B cell (primary cell): ENCODE results near the gene RGSL1. TPM values are rescaled to one million over a fixed set of nuclear protein-coding genes. Genes with fewer than 3 reads are reported as not detected.
"Not testable (repeated sequence)": the region's sequence is repeated elsewhere in the genome, so short reads cannot be mapped to it uniquely, and the experiment has no call there.

Source experiments
- ATAC-seq: fragments of 200-7000 bp; cut with Tn5 transposase; one replicate; pipeline ENCODE4 v1.10.0; 2021; ENCODE audit warnings: low read depth, mild to moderate bottlenecking, moderate number of reproducible peaks, moderate library complexity
- CTCF ChIA-PET: fragments of 350-600 bp; sonication (Branson Sonifier 250); formaldehyde crosslinking; loops from one replicate; lab custom pipeline; 2021; ENCODE audit warnings: antibody characterized with exemption, inconsistent platforms; lab: Charles Lee
- POLR2A ChIA-PET: fragments of 350-600 bp; sonication (Branson Sonifier 250); formaldehyde crosslinking; loops from one replicate; lab custom pipeline; 2021; ENCODE audit warnings: antibody characterized with exemption; lab: Charles Lee
- DNase-seq: peaks from one replicate; pipeline ENCODE4 v3.0.0; 2013
- H2AFZ ChIP-seq: 2 replicates; pipeline ENCODE4 v1.6.1; 2012; ENCODE audit warnings: mild to moderate bottlenecking, low read depth, low read length; ENCODE audit not compliant: insufficient read depth, poor library complexity, severe bottlenecking
- H3K27ac ChIP-seq, 2 donors: 1 replicate in 1 of 2; 2 replicates in 1 of 2; pipeline ENCODE4 v1.5.1; 2012 to 2013; ENCODE audit warnings: low read length in 2 of 2, mild to moderate bottlenecking in 2 of 2, moderate library complexity in 1 of 2
- H3K27me3 ChIP-seq, 4 experiments: fragments of 200-600 bp in 1 of 4; sonication (generic) in 1 of 4; replicated peaks in 1 of 4; 1 replicate in 2 of 4; 2 replicates in 2 of 4; pipeline versions ENCODE4 v1.6.1 to v1.7.0; 2013 to 2016; ENCODE audit warnings: low read length in 3 of 4, mild to moderate bottlenecking in 2 of 4, mixed read lengths in 1 of 4, moderate library complexity in 1 of 4; ENCODE audit not compliant: insufficient read depth in 4 of 4, control insufficient read depth in 3 of 4; ENCODE audit errors: control extremely low read depth in 1 of 4
- H3K36me3 ChIP-seq, 2 experiments: replicated peaks in 1 of 2; 1 replicate in 1 of 2; 2 replicates in 1 of 2; pipeline versions ENCODE4 v1.6.1 to v1.7.1; 2013; ENCODE audit warnings: low read length in 1 of 2; ENCODE audit not compliant: insufficient read depth in 2 of 2, control insufficient read depth in 1 of 2; ENCODE audit errors: control extremely low read depth in 1 of 2, extremely low read depth in 1 of 2
- H3K4me1 ChIP-seq, 2 donors: fragments of 200-600 bp in 1 of 2; sonication (generic) in 1 of 2; 1 replicate in 1 of 2; 2 replicates in 1 of 2; pipeline versions ENCODE4 v1.5.1 to v1.6.1; 2013 to 2017; ENCODE audit warnings: low read length in 2 of 2; ENCODE audit not compliant: control insufficient read depth in 2 of 2, insufficient read depth in 2 of 2
- H3K4me2 ChIP-seq: replicated peaks from 2 replicates; pipeline ENCODE3; 2012; ENCODE audit warnings: mild to moderate bottlenecking, low read depth, low read length; ENCODE audit not compliant: poor library complexity, severe bottlenecking
- H3K4me3 ChIP-seq, 5 experiments: fragments of 200-600 bp in 1 of 5; sonication (generic) in 1 of 5; 1 replicate in 3 of 5; 2 replicates in 2 of 5; pipeline versions ENCODE4 v1.5.1 to v1.7.0; 2011 to 2016; ENCODE audit warnings: low read length in 4 of 5, mild to moderate bottlenecking in 4 of 5, low read depth in 2 of 5, control low read depth in 1 of 5, moderate library complexity in 1 of 5; ENCODE audit not compliant: insufficient read depth in 1 of 5; ENCODE audit errors: control extremely low read depth in 1 of 5, extremely low read depth in 1 of 5
- H3K79me2 ChIP-seq: fragments of 200-600 bp; sonication (generic); one replicate; pipeline ENCODE4 v1.6.0; 2016; ENCODE audit warnings: low read length; ENCODE audit not compliant: control insufficient read depth, insufficient read depth
- H3K9ac ChIP-seq: fragments of 200-600 bp; sonication (generic); 2 replicates; pipeline ENCODE4 v1.6.1; 2017; ENCODE audit warnings: mild to moderate bottlenecking, low read length, moderate library complexity
- H3K9me3 ChIP-seq, 3 donors: one replicate each; pipeline versions ENCODE4 v1.6.1 to v1.7.1; 2013; ENCODE audit warnings: low read length in 2 of 3; ENCODE audit not compliant: control insufficient read depth in 2 of 3, insufficient read depth in 1 of 3; ENCODE audit errors: control extremely low read depth in 1 of 3
- H4K20me1 ChIP-seq: 2 replicates; pipeline ENCODE4 v1.6.0; 2012; ENCODE audit warnings: mild to moderate bottlenecking, low read length; ENCODE audit not compliant: insufficient read depth, control insufficient read depth, poor library complexity, severe bottlenecking
- H3K27ac Mint-ChIP-seq: one replicate; pipeline ENCODE4 v1.8.0; 2021; ENCODE audit warnings: mixed read lengths
- H3K27me3 Mint-ChIP-seq: one replicate; pipeline ENCODE4 v1.8.0; 2021; ENCODE audit warnings: mixed read lengths
- H3K4me1 Mint-ChIP-seq: one replicate; pipeline ENCODE4 v1.8.0; 2021; ENCODE audit warnings: mixed read lengths
- H3K4me3 Mint-ChIP-seq: one replicate; pipeline ENCODE4 v1.8.0; 2021; ENCODE audit warnings: mixed read lengths
- H3K9me3 Mint-ChIP-seq: one replicate; pipeline ENCODE4 v1.8.0; 2022; ENCODE audit warnings: mixed read lengths; ENCODE audit not compliant: insufficient read depth
- EZH2 ChIP-seq: IDR thresholded peaks from 2 replicates; pipeline ENCODE4 v1.6.1; 2012; ENCODE audit warnings: borderline replicate concordance, low read depth, mild to moderate bottlenecking, moderate library complexity, low read length; ENCODE audit not compliant: insufficient read depth, poor library complexity, severe bottlenecking
- WGBS: methylation state at CpG from one replicate; pipeline ENCODE4 v1.1.5; 2013; ENCODE audit warnings: missing lambda C conversion rate; ENCODE audit not compliant: insufficient coverage; 5-methylcytosine and 5-hydroxymethylcytosine counted together
- intact Hi-C: fragments of 100-400 bp; cut with micrococcal nuclease; formaldehyde crosslinking; loops from one replicate; pipeline ENCODE4 v1.10.0; 2022
- polyA plus RNA-seq: library from polyadenylated mRNA; depleted of rRNA; stranded (reverse); fragments of >200 nt; gene quantifications from 2 replicates; pipeline ENCODE4 v1.2.3, GENCODE V29; 2012
- total RNA-seq, 2 donors: library from RNA; stranded (reverse); fragments of 120-200 nt in 1 of 2; gene quantifications; 1 replicate in 1 of 2; 2 replicates in 1 of 2; pipeline versions ENCODE4 v1.2.3 to v1.2.4, GENCODE V29; 2013 to 2022
- TF ChIP-seq, protein P1 (sequence below): fragments of 200-600 bp; IDR thresholded peaks from one replicate; pipeline ENCODE4 v1.8.0; 2022; ENCODE audit warnings: antibody characterized with exemption, mild to moderate bottlenecking

The RGSL1 gene
- total and polyA plus RNA-seq, 2 donors (not counting 1 experiment from before 2014, with no cell fraction given), result not detected

DNA sequence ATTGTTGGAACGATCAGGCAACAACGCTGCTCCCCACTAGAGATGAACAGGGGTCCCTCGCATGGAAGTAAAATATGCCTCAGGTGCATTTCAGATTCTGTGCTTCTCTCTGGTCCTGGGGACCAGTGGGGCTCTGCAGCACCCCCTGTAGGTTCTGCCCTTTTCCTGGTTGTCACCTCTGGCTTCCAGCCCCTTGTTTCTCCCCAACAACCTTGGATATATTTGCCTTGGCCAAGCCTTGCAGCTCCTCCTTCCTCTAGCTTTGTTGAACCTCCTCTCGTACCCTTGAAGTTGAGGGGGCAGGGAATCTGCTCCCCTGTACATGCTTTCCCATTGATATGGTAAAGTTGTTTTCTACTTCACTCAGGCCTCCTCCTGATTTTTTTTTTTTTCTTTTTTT, 5.4 kb upstream of the RGSL1 start:
- Histone ChIP-seq H2AFZ (no peak overlapping the region), H4K20me1 (no peaks in the 10 kb centered on the region), H3K4me2 (no peak overlapping the region), H3K36me3 (no peaks in the 10 kb centered on the region), H3K9me3 (no peaks in the 10 kb centered on the region), H3K9ac (no peak overlapping the region), H3K4me3 (no peak overlapping the region), H3K4me1 (peaks cover 0 to 3% of the 10 kb centered on the region in 2 donors), H3K79me2 (no peaks in the 10 kb centered on the region), H3K27me3 (peaks cover 0 to 3% (median 0%) of the 10 kb centered on the region in 4 experiments), H3K27ac (no peak overlapping the region)
- DNase-seq, result no peak
- TF ChIP-seq EZH2, result no peak
- TF ChIP-seq, protein P1, sequence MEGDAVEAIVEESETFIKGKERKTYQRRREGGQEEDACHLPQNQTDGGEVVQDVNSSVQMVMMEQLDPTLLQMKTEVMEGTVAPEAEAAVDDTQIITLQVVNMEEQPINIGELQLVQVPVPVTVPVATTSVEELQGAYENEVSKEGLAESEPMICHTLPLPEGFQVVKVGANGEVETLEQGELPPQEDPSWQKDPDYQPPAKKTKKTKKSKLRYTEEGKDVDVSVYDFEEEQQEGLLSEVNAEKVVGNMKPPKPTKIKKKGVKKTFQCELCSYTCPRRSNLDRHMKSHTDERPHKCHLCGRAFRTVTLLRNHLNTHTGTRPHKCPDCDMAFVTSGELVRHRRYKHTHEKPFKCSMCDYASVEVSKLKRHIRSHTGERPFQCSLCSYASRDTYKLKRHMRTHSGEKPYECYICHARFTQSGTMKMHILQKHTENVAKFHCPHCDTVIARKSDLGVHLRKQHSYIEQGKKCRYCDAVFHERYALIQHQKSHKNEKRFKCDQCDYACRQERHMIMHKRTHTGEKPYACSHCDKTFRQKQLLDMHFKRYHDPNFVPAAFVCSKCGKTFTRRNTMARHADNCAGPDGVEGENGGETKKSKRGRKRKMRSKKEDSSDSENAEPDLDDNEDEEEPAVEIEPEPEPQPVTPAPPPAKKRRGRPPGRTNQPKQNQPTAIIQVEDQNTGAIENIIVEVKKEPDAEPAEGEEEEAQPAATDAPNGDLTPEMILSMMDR, result no peak
- ChIA-PET POLR2A (no interaction called here), CTCF (interaction anchor here (1.1 to 4.6 kb wide), 4 partner anchors 40 to 340 kb away, joined by 3 to 43 read pairs (median 4); no protein-coding TSS in a partner anchor)
- intact Hi-C loops, result no loop called here
- Mint-ChIP-seq H3K9me3 (no peaks in the 10 kb centered on the region), H3K4me1 (peaks cover 2% of the 10 kb centered on the region), H3K27me3 (no peaks in the 10 kb centered on the region), H3K27ac (no peak overlapping the region), H3K4me3 (no peak overlapping the region)
- WGBS, result 89% methylated on average over 3 of the region's 4 CpGs
- no peak for ATAC-seq

DNA sequence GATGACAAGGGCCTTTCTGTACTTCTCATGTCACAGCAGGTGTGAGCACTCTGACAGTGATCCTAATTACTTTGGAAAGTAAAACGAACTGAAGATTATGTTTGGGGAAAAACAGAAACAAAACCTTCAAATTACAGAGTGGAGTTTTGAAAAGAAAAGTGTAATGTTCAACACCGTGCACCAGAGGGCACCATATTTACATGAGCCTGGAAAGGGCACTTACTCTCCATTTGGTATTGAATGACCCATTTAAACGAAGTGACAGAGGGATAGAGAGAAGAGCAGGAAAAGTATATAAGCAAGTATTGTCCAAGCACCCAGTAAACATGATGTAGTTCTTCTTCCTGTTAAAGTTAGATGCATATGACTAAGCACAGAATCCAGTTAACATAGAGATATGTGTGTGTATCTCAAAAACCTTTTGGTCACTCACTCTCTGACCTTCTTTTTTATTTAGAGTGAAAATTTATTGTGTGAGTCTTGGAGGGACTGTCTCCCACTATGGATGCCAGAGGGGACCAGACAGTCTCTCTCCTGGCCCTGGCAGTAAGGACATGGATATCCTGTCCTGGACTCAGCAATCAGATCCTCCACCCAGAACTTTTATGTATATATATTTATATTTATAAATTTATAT, 3.8 kb upstream of the RGSL1 start:
- H3K9me3 ChIP-seq, result no peaks in the 10 kb centered on the region
- peak overlapping the region; percentile 39 for H2AFZ ChIP-seq
- H4K20me1 ChIP-seq, result no peaks in the 10 kb centered on the region
- TF ChIP-seq, protein P1, result peak; percentile 92
- no peak for TF ChIP-seq EZH2
- ATAC-seq, result peak; percentile 63
- peaks cover 0 to 3% of the 10 kb centered on the region in 2 donors for H3K4me1 ChIP-seq
- no peak overlapping the region for H3K9ac ChIP-seq
- peaks cover 0 to 3% (median 0%) of the 10 kb centered on the region in 4 experiments for H3K27me3 ChIP-seq
- ChIA-PET CTCF (interaction anchor here (4.6 kb wide), 1 partner anchor 339 kb away, joined by 43 read pairs; no protein-coding TSS in a partner anchor), POLR2A (no interaction called here)
- H3K36me3 ChIP-seq, result no peaks in the 10 kb centered on the region
- intact Hi-C loops, result loop anchor here (1.0 kb wide), 2 partner anchors 38 to 149 kb away; no protein-coding TSS in a partner anchor
- no peak overlapping the region for H3K27ac Mint-ChIP-seq
- no peaks in the 10 kb centered on the region for H3K27me3 Mint-ChIP-seq
- H3K4me3 Mint-ChIP-seq, result no peak overlapping the region
- H3K79me2 ChIP-seq, result no peaks in the 10 kb centered on the region
- H3K27ac ChIP-seq, result no peak overlapping the region
- no peak overlapping the region for H3K4me2 ChIP-seq
- no peaks in the 10 kb centered on the region for H3K9me3 Mint-ChIP-seq
- no CpG with 5 or more reads among the region's 3 CpGs for WGBS
- no peak overlapping the region for H3K4me3 ChIP-seq
- H3K4me1 Mint-ChIP-seq, result peaks cover 2% of the 10 kb centered on the region
- peak; percentile 68 for DNase-seq

DNA sequence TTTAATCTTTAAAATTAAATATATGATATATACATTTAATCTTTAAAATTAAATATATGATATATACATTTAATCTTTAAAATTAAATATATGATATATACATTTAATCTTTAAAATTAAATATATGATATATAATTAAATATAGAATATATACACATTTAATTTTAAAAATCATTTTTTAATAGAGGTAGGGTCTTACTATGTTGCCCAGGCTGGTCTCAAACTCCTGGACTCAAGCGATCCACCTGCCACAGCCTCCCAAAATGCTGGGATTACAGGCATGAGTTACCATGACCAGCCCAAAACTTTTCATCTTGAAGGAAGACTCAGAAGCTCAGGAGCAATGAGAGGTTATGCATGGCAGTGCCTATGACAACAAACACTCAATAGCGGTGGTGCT, 2.8 kb upstream of the RGSL1 start:
- H3K79me2 ChIP-seq, H3K36me3 ChIP-seq, ATAC-seq, H3K9me3 ChIP-seq, H3K4me3 Mint-ChIP-seq, H3K27ac ChIP-seq, H3K4me1 Mint-ChIP-seq, H3K27ac Mint-ChIP-seq, H3K4me1 ChIP-seq, H3K27me3 Mint-ChIP-seq, H4K20me1 ChIP-seq, intact Hi-C loops, H3K9me3 Mint-ChIP-seq, H3K27me3 ChIP-seq, DNase-seq, H2AFZ ChIP-seq, H3K9ac ChIP-seq, POLR2A ChIA-PET, H3K4me3 ChIP-seq, H3K4me2 ChIP-seq: not testable (repeated sequence)
- CTCF ChIA-PET, result interaction anchor here (0.6 to 2.9 kb wide), 7 partner anchors 121 to 342 kb away, joined by 3 to 19 read pairs (median 4); no protein-coding TSS in a partner anchor
- WGBS, result 100% methylated on average over 2 of the region's 2 CpGs
